Endothelial cell of hepatic sinusoid (primary cell): ENCODE data around the gene CPSF4L.
"Not testable (repeated sequence)": the region's sequence is repeated elsewhere in the genome, so short reads cannot be mapped to it uniquely, and the experiment has no call there.

Experiments used
- in situ Hi-C: cut with HindIII; loops from 2 replicates; pipeline ENCODE4 v1.10.0; 2017; ENCODE audit warnings: low sequenced_read_pairs

CPSF4L gene

GRCh38 chr17:73261617-73261951, at the start of gene CPSF4L:
TSS of gene CPSF4L (minus strand) at chr17:73261880. CDS start at chr17:73261818, 62 bp downstream.
- in situ Hi-C loops = no loop called here

- in situ Hi-C loops = no loop called here
Measured at GRCh38 chr17:73311428-73311780, 49.7 kb upstream of the CPSF4L start.

- in situ Hi-C loops = no loop called here
Measured at GRCh38 chr17:73309727-73310596, 48.3 kb upstream of the CPSF4L start.

GRCh38 chr17:73308959-73309358, 47.3 kb upstream of the CPSF4L start:
- in situ Hi-C loops = not testable (repeated sequence)

- in situ Hi-C loops = no loop called here
Measured at GRCh38 chr17:73308017-73308823, 46.5 kb upstream of the CPSF4L start.

GRCh38 chr17:73307130-73307529, 45.5 kb upstream of the CPSF4L start:
- in situ Hi-C loops = no loop called here

GRCh38 chr17:73305845-73306836, 44.5 kb upstream of the CPSF4L start:
- in situ Hi-C loops = no loop called here

- in situ Hi-C loops = no loop called here
Measured at GRCh38 chr17:73304971-73305812, 43.5 kb upstream of the CPSF4L start.

- in situ Hi-C loops = no loop called here
Measured at GRCh38 chr17:73304438-73304837, 42.8 kb upstream of the CPSF4L start.

GRCh38 chr17:73302189-73302588, 40.5 kb upstream of the CPSF4L start:
- in situ Hi-C loops = no loop called here

GRCh38 chr17:73301369-73301768, 39.7 kb upstream of the CPSF4L start:
- in situ Hi-C loops = no loop called here

GRCh38 chr17:73300392-73300791, 38.7 kb upstream of the CPSF4L start:
- in situ Hi-C loops = no loop called here

- in situ Hi-C loops = no loop called here
Measured at GRCh38 chr17:73297934-73298861, 36.5 kb upstream of the CPSF4L start.

GRCh38 chr17:73293480-73293911, 31.8 kb upstream of the CPSF4L start:
- in situ Hi-C loops = no loop called here

GRCh38 chr17:73293031-73293430, 31.4 kb upstream of the CPSF4L start:
- in situ Hi-C loops = no loop called here

GRCh38 chr17:73292031-73292531, 30.4 kb upstream of the CPSF4L start:
- in situ Hi-C loops = no loop called here

- in situ Hi-C loops = no loop called here
Measured at GRCh38 chr17:73291260-73291801, 29.7 kb upstream of the CPSF4L start.
